Measurements from ENCODE around the gene DKK3.
A peak's percentile ranks its signal among the peaks of the same experiment; 100 is the strongest.

The DKK3 gene

DNA sequence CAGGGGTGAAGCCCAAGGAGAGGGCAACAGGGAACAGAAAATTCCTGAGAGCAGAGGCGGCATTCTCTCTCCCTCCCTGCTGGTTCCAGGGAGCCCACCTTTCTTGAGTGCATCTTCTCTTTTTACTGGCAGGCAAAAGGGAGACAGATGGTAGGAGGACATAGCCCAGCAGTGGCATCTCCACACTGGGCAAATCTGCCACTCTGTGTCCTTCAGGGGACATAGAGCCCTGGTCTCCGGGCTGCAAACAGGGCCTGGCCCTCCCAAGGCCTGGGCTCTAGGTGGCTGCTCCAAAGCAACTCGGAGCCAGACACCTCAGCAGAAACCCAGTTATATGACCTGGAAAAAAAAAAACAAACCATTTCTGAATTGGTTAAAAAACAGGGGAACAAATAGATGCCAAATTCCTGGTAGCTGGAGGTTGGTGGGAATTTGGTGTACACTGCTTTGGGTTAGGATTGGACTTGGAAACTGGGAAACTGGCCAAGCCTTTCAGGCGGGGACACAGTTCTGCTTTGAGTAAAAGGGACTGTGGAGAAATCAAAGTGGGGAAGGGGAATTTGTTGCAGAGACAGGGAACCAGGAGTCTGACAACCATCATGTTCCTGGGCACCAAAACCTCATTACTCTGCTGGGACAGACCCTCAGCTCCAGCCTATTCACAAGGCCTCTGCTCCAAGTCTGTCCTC lies 23.6 kb upstream of the DKK3 start:
- TF ChIP-seq, protein P1, sequence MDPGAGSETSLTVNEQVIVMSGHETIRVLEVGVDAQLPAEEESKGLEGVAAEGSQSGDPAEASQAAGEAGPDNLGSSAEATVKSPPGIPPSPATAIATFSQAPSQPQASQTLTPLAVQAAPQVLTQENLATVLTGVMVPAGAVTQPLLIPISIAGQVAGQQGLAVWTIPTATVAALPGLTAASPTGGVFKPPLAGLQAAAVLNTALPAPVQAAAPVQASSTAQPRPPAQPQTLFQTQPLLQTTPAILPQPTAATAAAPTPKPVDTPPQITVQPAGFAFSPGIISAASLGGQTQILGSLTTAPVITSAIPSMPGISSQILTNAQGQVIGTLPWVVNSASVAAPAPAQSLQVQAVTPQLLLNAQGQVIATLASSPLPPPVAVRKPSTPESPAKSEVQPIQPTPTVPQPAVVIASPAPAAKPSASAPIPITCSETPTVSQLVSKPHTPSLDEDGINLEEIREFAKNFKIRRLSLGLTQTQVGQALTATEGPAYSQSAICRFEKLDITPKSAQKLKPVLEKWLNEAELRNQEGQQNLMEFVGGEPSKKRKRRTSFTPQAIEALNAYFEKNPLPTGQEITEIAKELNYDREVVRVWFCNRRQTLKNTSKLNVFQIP (CRISPR knock-in tag; IDR thresholded peaks at IDR 0.05; ENCODE audit: borderline replicate concordance, low read depth), result no peak
- TF ChIP-seq ZNF565 (CRISPR knock-in tag; conservative IDR thresholded peaks at IDR 0.05; ENCODE audit: low read depth) (no peak), TOX (CRISPR knock-in tag; IDR thresholded peaks at IDR 0.05; ENCODE audit: borderline replicate concordance) (no peak), SNAI2 (CRISPR knock-in tag; IDR thresholded peaks at IDR 0.05) (no peak), TCF4 (CRISPR knock-in tag; IDR thresholded peaks at IDR 0.05; ENCODE audit: borderline replicate concordance) (no peak), ESRRG (CRISPR knock-in tag; IDR thresholded peaks at IDR 0.05) (no peak), BACH2 (CRISPR knock-in tag; IDR thresholded peaks at IDR 0.05; ENCODE audit: borderline replicate concordance) (no peak), RARB (CRISPR knock-in tag; IDR thresholded peaks at IDR 0.05) (no peak), ARNTL (CRISPR knock-in tag; IDR thresholded peaks at IDR 0.05; ENCODE audit: borderline replicate concordance, low read depth) (no peak), ZC3H10 (CRISPR knock-in tag; IDR thresholded peaks at IDR 0.05) (no peak), ZFP30 (CRISPR knock-in tag; IDR thresholded peaks at IDR 0.05) (no peak)
- TF ChIP-seq, protein P2, sequence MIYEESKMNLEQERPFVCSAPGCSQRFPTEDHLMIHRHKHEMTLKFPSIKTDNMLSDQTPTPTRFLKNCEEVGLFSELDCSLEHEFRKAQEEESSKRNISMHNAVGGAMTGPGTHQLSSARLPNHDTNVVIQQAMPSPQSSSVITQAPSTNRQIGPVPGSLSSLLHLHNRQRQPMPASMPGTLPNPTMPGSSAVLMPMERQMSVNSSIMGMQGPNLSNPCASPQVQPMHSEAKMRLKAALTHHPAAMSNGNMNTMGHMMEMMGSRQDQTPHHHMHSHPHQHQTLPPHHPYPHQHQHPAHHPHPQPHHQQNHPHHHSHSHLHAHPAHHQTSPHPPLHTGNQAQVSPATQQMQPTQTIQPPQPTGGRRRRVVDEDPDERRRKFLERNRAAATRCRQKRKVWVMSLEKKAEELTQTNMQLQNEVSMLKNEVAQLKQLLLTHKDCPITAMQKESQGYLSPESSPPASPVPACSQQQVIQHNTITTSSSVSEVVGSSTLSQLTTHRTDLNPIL (CRISPR knock-in tag; IDR thresholded peaks at IDR 0.05; ENCODE audit: low read depth), result no peak
- TF ChIP-seq, protein P3, sequence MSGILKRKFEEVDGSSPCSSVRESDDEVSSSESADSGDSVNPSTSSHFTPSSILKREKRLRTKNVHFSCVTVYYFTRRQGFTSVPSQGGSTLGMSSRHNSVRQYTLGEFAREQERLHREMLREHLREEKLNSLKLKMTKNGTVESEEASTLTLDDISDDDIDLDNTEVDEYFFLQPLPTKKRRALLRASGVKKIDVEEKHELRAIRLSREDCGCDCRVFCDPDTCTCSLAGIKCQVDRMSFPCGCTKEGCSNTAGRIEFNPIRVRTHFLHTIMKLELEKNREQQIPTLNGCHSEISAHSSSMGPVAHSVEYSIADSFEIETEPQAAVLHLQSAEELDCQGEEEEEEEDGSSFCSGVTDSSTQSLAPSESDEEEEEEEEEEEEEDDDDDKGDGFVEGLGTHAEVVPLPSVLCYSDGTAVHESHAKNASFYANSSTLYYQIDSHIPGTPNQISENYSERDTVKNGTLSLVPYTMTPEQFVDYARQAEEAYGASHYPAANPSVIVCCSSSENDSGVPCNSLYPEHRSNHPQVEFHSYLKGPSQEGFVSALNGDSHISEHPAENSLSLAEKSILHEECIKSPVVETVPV (CRISPR knock-in tag; IDR thresholded peaks at IDR 0.05), result no peak
- no peak for ATAC-seq

DNA sequence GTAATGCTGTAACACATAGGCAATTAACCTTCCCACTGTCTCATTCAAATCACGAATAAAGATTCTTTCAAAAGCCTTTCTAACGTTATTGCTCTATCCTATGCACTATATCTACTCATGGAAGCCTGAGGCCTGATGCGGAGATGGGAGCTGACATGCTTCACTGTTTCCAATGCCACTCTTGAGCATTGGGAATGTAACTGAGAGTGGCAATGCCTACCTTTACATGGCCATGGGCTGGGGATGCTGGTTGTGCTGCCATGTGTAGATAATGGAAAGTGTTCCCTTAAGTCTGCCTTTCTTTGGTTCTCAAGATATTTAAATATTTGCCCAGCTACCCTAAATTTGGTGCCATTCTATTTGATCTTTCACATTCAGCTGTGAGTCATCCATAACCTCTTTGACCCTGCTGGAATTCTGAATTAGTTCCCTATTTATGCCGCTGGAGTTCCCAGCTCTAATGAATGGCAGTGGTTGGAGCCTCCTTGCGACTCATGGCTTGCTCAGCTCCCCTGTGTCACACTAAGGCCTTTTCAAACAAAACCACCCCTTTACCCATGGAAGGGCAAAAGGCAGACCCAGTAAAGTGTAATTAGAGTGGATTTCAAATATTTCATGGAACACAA lies 21.4 kb upstream of the DKK3 start:
- ATAC-seq, result peak; percentile 57; the same call in 2 of the 3 replicates
- TF ChIP-seq ZC3H10 (CRISPR knock-in tag; IDR thresholded peaks at IDR 0.05) (no peak), ZNF565 (CRISPR knock-in tag; conservative IDR thresholded peaks at IDR 0.05; ENCODE audit: low read depth) (no peak), ARNTL (CRISPR knock-in tag; IDR thresholded peaks at IDR 0.05; ENCODE audit: borderline replicate concordance, low read depth) (no peak), CSDC2 (CRISPR knock-in tag; IDR thresholded peaks at IDR 0.05) (no peak), ESRRG (CRISPR knock-in tag; IDR thresholded peaks at IDR 0.05) (no peak)
- TF ChIP-seq, protein P2 (CRISPR knock-in tag; IDR thresholded peaks at IDR 0.05; ENCODE audit: low read depth), result no peak

DNA sequence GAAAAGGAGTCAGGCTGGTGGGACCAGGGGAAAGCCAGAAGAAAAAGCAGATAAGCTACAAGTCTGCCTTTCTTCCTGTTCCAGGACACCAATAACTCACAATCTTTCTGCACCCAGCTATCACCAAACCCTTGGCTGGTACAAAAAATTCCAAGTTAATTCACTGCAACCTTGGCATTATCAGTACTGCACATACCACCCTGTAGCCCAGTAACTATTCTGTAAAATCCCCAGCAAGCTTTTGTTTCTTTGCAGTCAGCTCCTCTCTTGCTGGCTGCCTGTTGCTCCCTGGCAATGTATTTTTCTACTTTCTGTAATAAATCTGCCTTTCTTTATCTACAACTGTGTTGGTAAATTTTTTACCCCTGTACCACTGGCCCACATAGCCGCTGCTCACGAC lies 20.7 kb upstream of the DKK3 start:
- no peak; the same call in 2 of the 3 replicates for ATAC-seq
- TF ChIP-seq TOX (CRISPR knock-in tag; IDR thresholded peaks at IDR 0.05; ENCODE audit: borderline replicate concordance), result no peak
- no peak for TF ChIP-seq CSDC2 (CRISPR knock-in tag; IDR thresholded peaks at IDR 0.05)
- no peak for TF ChIP-seq OSR1 (CRISPR knock-in tag; IDR thresholded peaks at IDR 0.05)
- TF ChIP-seq PPARA (CRISPR knock-in tag; IDR thresholded peaks at IDR 0.05; ENCODE audit: borderline replicate concordance), result no peak
- TF ChIP-seq ZFP3 (CRISPR knock-in tag; IDR thresholded peaks at IDR 0.05), result no peak

DNA sequence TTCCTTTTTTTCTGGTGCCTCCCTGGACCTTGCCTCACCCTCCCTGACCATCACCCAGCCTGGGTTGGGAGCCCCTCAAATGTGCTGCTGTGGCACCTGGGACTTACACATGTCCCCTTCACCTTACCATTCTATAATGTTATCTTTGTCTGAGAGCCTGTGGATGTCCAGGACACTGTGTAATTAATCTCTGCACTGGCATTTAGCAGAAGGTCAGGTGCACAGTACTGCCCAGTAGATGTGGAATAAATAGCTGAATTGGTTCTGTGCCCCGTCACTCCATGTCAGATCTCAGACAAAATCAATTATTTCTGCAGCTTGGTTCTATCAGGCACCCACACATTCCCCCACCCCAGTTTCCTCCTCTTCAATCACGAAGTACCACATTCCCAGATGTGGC lies 19.9 kb upstream of the DKK3 start:
- ATAC-seq, result peak; percentile 28; the same call in 1 of the 3 replicates
- no peak for TF ChIP-seq TOX (CRISPR knock-in tag; IDR thresholded peaks at IDR 0.05; ENCODE audit: borderline replicate concordance)
- TF ChIP-seq, protein P3 (CRISPR knock-in tag; IDR thresholded peaks at IDR 0.05), result no peak
- TF ChIP-seq, protein P4, sequence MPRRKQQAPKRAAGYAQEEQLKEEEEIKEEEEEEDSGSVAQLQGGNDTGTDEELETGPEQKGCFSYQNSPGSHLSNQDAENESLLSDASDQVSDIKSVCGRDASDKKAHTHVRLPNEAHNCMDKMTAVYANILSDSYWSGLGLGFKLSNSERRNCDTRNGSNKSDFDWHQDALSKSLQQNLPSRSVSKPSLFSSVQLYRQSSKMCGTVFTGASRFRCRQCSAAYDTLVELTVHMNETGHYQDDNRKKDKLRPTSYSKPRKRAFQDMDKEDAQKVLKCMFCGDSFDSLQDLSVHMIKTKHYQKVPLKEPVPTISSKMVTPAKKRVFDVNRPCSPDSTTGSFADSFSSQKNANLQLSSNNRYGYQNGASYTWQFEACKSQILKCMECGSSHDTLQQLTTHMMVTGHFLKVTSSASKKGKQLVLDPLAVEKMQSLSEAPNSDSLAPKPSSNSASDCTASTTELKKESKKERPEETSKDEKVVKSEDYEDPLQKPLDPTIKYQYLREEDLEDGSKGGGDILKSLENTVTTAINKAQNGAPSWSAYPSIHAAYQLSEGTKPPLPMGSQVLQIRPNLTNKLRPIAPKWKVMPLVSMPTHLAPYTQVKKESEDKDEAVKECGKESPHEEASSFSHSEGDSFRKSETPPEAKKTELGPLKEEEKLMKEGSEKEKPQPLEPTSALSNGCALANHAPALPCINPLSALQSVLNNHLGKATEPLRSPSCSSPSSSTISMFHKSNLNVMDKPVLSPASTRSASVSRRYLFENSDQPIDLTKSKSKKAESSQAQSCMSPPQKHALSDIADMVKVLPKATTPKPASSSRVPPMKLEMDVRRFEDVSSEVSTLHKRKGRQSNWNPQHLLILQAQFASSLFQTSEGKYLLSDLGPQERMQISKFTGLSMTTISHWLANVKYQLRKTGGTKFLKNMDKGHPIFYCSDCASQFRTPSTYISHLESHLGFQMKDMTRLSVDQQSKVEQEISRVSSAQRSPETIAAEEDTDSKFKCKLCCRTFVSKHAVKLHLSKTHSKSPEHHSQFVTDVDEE (CRISPR knock-in tag; IDR thresholded peaks at IDR 0.05), result no peak
- no peak for TF ChIP-seq BACH2 (CRISPR knock-in tag; IDR thresholded peaks at IDR 0.05; ENCODE audit: borderline replicate concordance)
- no peak for TF ChIP-seq CSDC2 (CRISPR knock-in tag; IDR thresholded peaks at IDR 0.05)
- no peak for TF ChIP-seq OSR1 (CRISPR knock-in tag; IDR thresholded peaks at IDR 0.05)
- no peak for TF ChIP-seq RARB (CRISPR knock-in tag; IDR thresholded peaks at IDR 0.05)
- TF ChIP-seq GLIS3 (CRISPR knock-in tag; IDR thresholded peaks at IDR 0.05), result no peak
- no peak for TF ChIP-seq ZFP3 (CRISPR knock-in tag; IDR thresholded peaks at IDR 0.05)
- TF ChIP-seq, protein P1 (CRISPR knock-in tag; IDR thresholded peaks at IDR 0.05; ENCODE audit: borderline replicate concordance, low read depth), result no peak

All from SK-N-SH treated with all-trans-retinoic acid at 6 μM for 48 hours (cell line).